ENCODE results near the gene KRTAP4-5. TPM values are rescaled to one million over a fixed set of nuclear protein-coding genes. Genes with fewer than 3 reads are reported as not detected.
"Not testable (repeated sequence)": the region's sequence is repeated elsewhere in the genome, so short reads cannot be mapped to it uniquely, and the experiment has no call there.

Gene KRTAP4-5
- total RNA-seq, 1 donor from 2014 or later, result not detected

- DNase-seq, result not testable (repeated sequence)
These were observed 44.3 kb downstream of the KRTAP4-5 start, which contains the start of gene KRTAP4-9 for GRCh38 chr17:41105347-41105746. Gene KRTAP4-9 (plus strand): TSS chr17:41105389. CDS start chr17:41105389, 0 bp downstream.

GRCh38 chr17:41104386-41105038, 45.1 kb downstream of the KRTAP4-5 start:
- not testable (repeated sequence) for DNase-seq

- no peak for DNase-seq
These were observed 45.7 kb downstream of the KRTAP4-5 start for GRCh38 chr17:41103896-41104295.

DNA sequence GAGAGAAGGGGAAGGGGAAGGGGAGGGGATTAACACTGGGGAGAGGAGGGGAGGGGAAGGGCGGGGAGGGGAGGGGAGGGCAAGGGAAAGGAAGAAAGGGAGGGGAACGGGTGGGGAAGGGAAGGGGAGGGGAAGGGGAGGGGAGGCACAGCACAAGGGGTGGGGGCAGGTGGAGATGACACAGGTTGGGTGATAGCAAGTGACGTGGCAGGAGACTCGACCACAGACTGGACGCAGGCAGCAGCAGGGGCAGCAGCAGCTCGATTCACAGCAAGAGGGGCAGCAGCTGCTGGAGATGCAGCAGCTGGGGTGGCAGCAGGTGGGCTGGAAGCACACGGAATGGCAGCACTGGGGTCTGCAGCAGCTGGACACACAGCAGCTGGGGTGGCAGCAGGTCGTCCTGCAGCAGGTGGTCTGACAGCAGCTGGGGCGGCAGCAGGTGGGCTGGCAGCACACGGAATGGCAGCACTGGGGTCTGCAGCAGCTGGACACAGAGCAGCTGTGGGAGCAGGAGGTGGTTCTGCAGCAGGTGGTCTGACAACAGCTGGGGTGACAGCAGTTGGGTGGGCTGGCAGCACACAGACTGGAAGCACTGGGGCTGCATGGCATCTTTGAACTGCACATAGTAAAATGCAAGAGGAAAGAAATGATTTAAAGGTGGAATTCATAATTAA, 47.9 kb downstream of the KRTAP4-5 start, which contains the start of gene KRTAP4-16:
Gene KRTAP4-16 (minus strand): TSS at position 624 of the 674 bp plus-strand sequence. CDS start 0 bp downstream, at position 624.
- DNase-seq, result no peak

GRCh38 chr17:41099682-41100480, 49.7 kb downstream of the KRTAP4-5 start:
- peak; percentile 56 for DNase-seq

Other genes starting within 250 kb of the KRTAP4-5 start
- 0.47 and 1.9 TPM in 2 replicates for gene KRT23, start 212.2 kb downstream of the KRTAP4-5 start, total RNA-seq
- gene KRT39, start 182.9 kb downstream of the KRTAP4-5 start, total RNA-seq, result not detected in 2 replicates
- gene KRT40, start 165.5 kb downstream of the KRTAP4-5 start, total RNA-seq, result not detected in 2 replicates
- not detected in 2 replicates for gene KRTAP3-3, start 155.7 kb downstream of the KRTAP4-5 start, total RNA-seq
- not detected in 2 replicates for gene KRTAP3-2, start 149.9 kb downstream of the KRTAP4-5 start, total RNA-seq
- not detected in 2 replicates for gene KRTAP3-1, start 140.7 kb downstream of the KRTAP4-5 start, total RNA-seq
- not detected in 2 replicates for gene KRTAP1-5, start 122.6 kb downstream of the KRTAP4-5 start, total RNA-seq
- not detected in 2 replicates for gene KRTAP1-4, start 119.6 kb downstream of the KRTAP4-5 start, total RNA-seq
- not detected in 2 replicates for gene KRTAP1-3, start 115.0 kb downstream of the KRTAP4-5 start, total RNA-seq
- gene KRTAP1-1, start 108.4 kb downstream of the KRTAP4-5 start, total RNA-seq, result not detected in 2 replicates
- gene KRTAP2-1, start 102.5 kb downstream of the KRTAP4-5 start, total RNA-seq, result not detected in 2 replicates
- gene KRTAP2-2, start 94.6 kb downstream of the KRTAP4-5 start, total RNA-seq, result not detected in 2 replicates
- not detected in 2 replicates for gene KRTAP2-3, start 89.7 kb downstream of the KRTAP4-5 start, total RNA-seq
- not detected in 2 replicates for gene KRTAP2-4, start 83.9 kb downstream of the KRTAP4-5 start, total RNA-seq
- not detected in 2 replicates for gene KRTAP4-7, start 65.7 kb downstream of the KRTAP4-5 start, total RNA-seq
- not detected in 2 replicates for gene KRTAP4-8, start 51.7 kb downstream of the KRTAP4-5 start, total RNA-seq
- not detected in 2 replicates for gene KRTAP4-16, start 47.6 kb downstream of the KRTAP4-5 start, total RNA-seq
- gene KRTAP4-9, start 44.4 kb downstream of the KRTAP4-5 start, total RNA-seq, result not detected in 2 replicates
- not detected in 2 replicates for gene KRTAP4-11, start 31.5 kb downstream of the KRTAP4-5 start, total RNA-seq
- gene KRTAP4-12, start 25.6 kb downstream of the KRTAP4-5 start, total RNA-seq, result not detected in 2 replicates
- 0.19 TPM in 1 of 2 replicates, not detected in the other for gene KRTAP4-6, start 9.3 kb downstream of the KRTAP4-5 start, total RNA-seq
- not detected in 2 replicates for gene KRTAP4-4, start 10.9 kb upstream of the KRTAP4-5 start, total RNA-seq
- not detected in 2 replicates for gene KRTAP4-3, start 18.4 kb upstream of the KRTAP4-5 start, total RNA-seq
- not detected in 2 replicates for gene KRTAP4-2, start 28.4 kb upstream of the KRTAP4-5 start, total RNA-seq
- not detected in 2 replicates for gene KRTAP4-1, start 35.1 kb upstream of the KRTAP4-5 start, total RNA-seq
- gene KRTAP9-1, start 40.1 kb upstream of the KRTAP4-5 start, total RNA-seq, result not detected in 2 replicates
- not detected in 2 replicates for gene KRTAP9-2, start 76.8 kb upstream of the KRTAP4-5 start, total RNA-seq
- gene KRTAP9-3, start 82.6 kb upstream of the KRTAP4-5 start, total RNA-seq, result not detected in 2 replicates
- gene KRTAP9-8, start 88.2 kb upstream of the KRTAP4-5 start, total RNA-seq, result not detected in 2 replicates
- not detected in 2 replicates for gene KRTAP9-4, start 99.9 kb upstream of the KRTAP4-5 start, total RNA-seq
- not detected in 2 replicates for gene KRTAP9-9, start 105.6 kb upstream of the KRTAP4-5 start, total RNA-seq
- gene KRTAP9-6, start 115.6 kb upstream of the KRTAP4-5 start, total RNA-seq, result not detected in 2 replicates
- not detected in 2 replicates for gene KRTAP9-7, start 125.9 kb upstream of the KRTAP4-5 start, total RNA-seq
- not detected in 2 replicates for gene KRTAP29-1, start 153.0 kb upstream of the KRTAP4-5 start, total RNA-seq
- 0.05 TPM in 1 of 2 replicates, not detected in the other for gene KRTAP16-1, start 159.5 kb upstream of the KRTAP4-5 start, total RNA-seq
- gene KRTAP17-1, start 165.9 kb upstream of the KRTAP4-5 start, total RNA-seq, result not detected in 2 replicates
- gene KRT33A, start 201.0 kb upstream of the KRTAP4-5 start, total RNA-seq, result not detected in 2 replicates
- gene KRT33B, start 220.0 kb upstream of the KRTAP4-5 start, total RNA-seq, result not detected in 2 replicates
- gene KRT34, start 232.5 kb upstream of the KRTAP4-5 start, total RNA-seq, result 0.51 TPM in 1 of 2 replicates, not detected in the other
- not detected in 2 replicates for gene KRT31, start 247.8 kb upstream of the KRTAP4-5 start, total RNA-seq

Measured in dermis blood vessel endothelial cell (primary cell).